Upper lobe of left lung (tissue), 6 donors: ENCODE measurements around the gene BABAM2. TPM values are rescaled to one million over a fixed set of nuclear protein-coding genes. Genes with fewer than 3 reads are reported as not detected.

Source experiments
- ATAC-seq, 2 donors: fragments of 200-7000 bp; cut with Tn5 transposase; one replicate each; pipeline ENCODE4 v1.9.1; 2022; ENCODE audit warnings: mild to moderate bottlenecking in 2 of 2, moderate library complexity in 2 of 2; ENCODE audit not compliant: low FRiP score in 2 of 2
- DNase-seq, 2 donors: peaks; one replicate each; pipeline ENCODE4 v3.0.0-alpha.2; 2019 to 2020
- H3K27ac ChIP-seq, 4 donors: fragments of 200-600 bp; sonication (generic); one replicate each; pipeline ENCODE4 v1.5.1; 2016 to 2019
- H3K27me3 ChIP-seq, 4 donors: fragments of 200-600 bp; sonication (generic); one replicate each; pipeline ENCODE4 v1.5.1; 2017 to 2019
- H3K36me3 ChIP-seq, 4 donors: fragments of 200-600 bp; sonication (generic); one replicate each; pipeline ENCODE4 v1.5.1; 2016 to 2019
- H3K4me1 ChIP-seq, 4 donors: fragments of 200-600 bp; sonication (generic); one replicate each; pipeline ENCODE4 v1.5.1; 2018 to 2019
- H3K4me3 ChIP-seq, 4 donors: fragments of 200-600 bp; sonication (generic); one replicate each; pipeline ENCODE4 v1.5.1; 2017 to 2019; ENCODE audit warnings: mild to moderate bottlenecking in 2 of 4, moderate library complexity in 1 of 4
- H3K9me3 ChIP-seq, 4 donors: fragments of 200-600 bp; sonication (generic); one replicate each; pipeline ENCODE4 v1.5.1; 2018 to 2019
- EP300 ChIP-seq, 4 donors: sonication (generic); formaldehyde crosslinking; IDR thresholded peaks; one replicate each; pipeline ENCODE4 v1.5.1; 2017; ENCODE audit warnings: antibody characterized with exemption in 4 of 4, control low read depth in 2 of 4
- POLR2A ChIP-seq, 4 donors: fragments of 450-650 bp; IDR thresholded peaks; one replicate each; pipeline ENCODE4 v1.5.1; 2016 to 2017; ENCODE audit warnings: antibody characterized with exemption in 4 of 4, mild to moderate bottlenecking in 2 of 4
- POLR2AphosphoS5 ChIP-seq, 2 donors: sonication (generic); formaldehyde crosslinking; IDR thresholded peaks; one replicate each; pipeline ENCODE4 v1.5.1; 2017; ENCODE audit warnings: antibody characterized with exemption in 2 of 2
- WGBS, 2 donors: methylation state at CpG; one replicate each; pipeline ENCODE4 v1.1.5; 2017 to 2018; 5-methylcytosine and 5-hydroxymethylcytosine counted together
- total RNA-seq, 6 donors: library from RNA; depleted of rRNA in 4 of 6; stranded (reverse); fragments of >200 nt in 4 of 6; gene quantifications; one replicate each; pipeline versions ENCODE4 v1.1.0 to v1.2.1, GENCODE V29; 2016 to 2021
- TF ChIP-seq, protein P1 (sequence below), 6 experiments: fragments of 450-650 bp in 4 of 6; fragments of 200-600 bp in 2 of 6; sonication (generic) in 2 of 6; IDR thresholded peaks; one replicate each; pipeline ENCODE4 v1.5.1; 2016 to 2019; ENCODE audit warnings: antibody characterized with exemption in 6 of 6
- donor health status: DM: no; HTN: no; CAD: no; lungs with moderate emphysema.
- donor health status: DM: no; HTN: yes; CAD: no; lungs with severe emphysema.

Gene BABAM2
- total RNA-seq, 6 donors from 2014 or later = 23.0 to 44.0 (median 38.2) TPM

DNA sequence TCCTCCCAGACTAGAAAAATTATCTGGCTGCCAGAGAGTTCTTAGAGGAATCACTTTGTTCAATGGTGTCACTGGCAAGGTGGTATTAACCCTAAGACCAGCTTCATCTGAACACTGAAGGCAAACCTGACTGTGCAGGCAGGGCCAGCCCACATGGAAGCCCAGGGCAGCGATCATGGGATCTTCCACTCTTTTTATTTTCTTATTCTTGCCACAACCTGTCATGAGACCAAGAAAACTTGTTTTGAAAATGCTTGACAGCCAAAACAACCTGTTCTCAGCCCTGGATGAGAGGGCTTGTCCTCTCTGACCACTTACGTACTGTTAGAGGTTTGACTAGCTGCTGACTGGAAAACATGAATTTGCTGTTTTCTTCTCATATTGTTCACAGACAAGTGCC, 426.9 kb downstream of the BABAM2 start:
- ATAC-seq (no peak), DNase-seq (no peak)
- Histone ChIP-seq H3K4me1 (no peaks in the 10 kb centered on the region), H3K4me3 (no peak overlapping the region), H3K9me3 (no peaks in the 10 kb centered on the region), H3K27me3 (no peaks in the 10 kb centered on the region), H3K27ac (no peak overlapping the region), H3K36me3 (peaks cover 0 to 5% (median 0%) of the 10 kb centered on the region in 4 donors)
- TF ChIP-seq POLR2AphosphoS5 (IDR thresholded peaks at IDR 0.05) (no peak), POLR2A (IDR thresholded peaks at IDR 0.05) (no peak), EP300 (IDR thresholded peaks at IDR 0.05) (no peak)
- TF ChIP-seq, protein P1, sequence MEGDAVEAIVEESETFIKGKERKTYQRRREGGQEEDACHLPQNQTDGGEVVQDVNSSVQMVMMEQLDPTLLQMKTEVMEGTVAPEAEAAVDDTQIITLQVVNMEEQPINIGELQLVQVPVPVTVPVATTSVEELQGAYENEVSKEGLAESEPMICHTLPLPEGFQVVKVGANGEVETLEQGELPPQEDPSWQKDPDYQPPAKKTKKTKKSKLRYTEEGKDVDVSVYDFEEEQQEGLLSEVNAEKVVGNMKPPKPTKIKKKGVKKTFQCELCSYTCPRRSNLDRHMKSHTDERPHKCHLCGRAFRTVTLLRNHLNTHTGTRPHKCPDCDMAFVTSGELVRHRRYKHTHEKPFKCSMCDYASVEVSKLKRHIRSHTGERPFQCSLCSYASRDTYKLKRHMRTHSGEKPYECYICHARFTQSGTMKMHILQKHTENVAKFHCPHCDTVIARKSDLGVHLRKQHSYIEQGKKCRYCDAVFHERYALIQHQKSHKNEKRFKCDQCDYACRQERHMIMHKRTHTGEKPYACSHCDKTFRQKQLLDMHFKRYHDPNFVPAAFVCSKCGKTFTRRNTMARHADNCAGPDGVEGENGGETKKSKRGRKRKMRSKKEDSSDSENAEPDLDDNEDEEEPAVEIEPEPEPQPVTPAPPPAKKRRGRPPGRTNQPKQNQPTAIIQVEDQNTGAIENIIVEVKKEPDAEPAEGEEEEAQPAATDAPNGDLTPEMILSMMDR (IDR thresholded peaks at IDR 0.05) = no peak
- 93 to 100% methylated on average over 2 of the region's 2 CpGs for WGBS, 2 donors

DNA sequence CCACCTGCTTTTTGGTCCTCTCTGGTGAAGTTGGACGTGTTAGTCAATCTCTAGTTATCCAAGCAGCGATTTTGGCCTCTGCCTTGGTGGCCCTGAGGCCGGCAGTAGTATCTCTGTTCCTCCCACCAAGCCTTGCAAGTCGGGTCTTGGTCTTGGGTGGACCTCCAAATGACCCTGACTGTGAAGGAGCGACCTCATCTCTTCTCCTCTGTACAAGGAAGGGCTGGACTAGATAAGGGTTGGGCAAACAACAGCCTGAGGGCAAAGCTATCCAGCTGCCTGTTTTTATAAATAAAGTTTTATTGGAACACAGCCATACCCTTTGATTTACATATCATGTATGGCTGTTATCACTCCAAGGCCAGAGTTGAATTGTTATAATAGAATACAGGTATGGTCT, 427.5 kb downstream of the BABAM2 start:
- 94 to 99% methylated on average over 5 of the region's 5 CpGs for whole genome bisulfite sequencing, 2 donors
- no peaks in the 10 kb centered on the region for H3K4me1 ChIP-seq
- no peak overlapping the region for H3K27ac ChIP-seq
- DNase-seq (no peak), ATAC-seq (no peak)
- no peaks in the 10 kb centered on the region for H3K9me3 ChIP-seq
- no peaks in the 10 kb centered on the region for H3K27me3 ChIP-seq
- H3K4me3 ChIP-seq = no peak overlapping the region
- TF ChIP-seq EP300 (IDR thresholded peaks at IDR 0.05) (no peak), POLR2AphosphoS5 (IDR thresholded peaks at IDR 0.05) (no peak), POLR2A (IDR thresholded peaks at IDR 0.05) (no peak)
- TF ChIP-seq, protein P1 (IDR thresholded peaks at IDR 0.05) = no peak
- H3K36me3 ChIP-seq = peaks cover 0 to 5% (median 0%) of the 10 kb centered on the region in 4 donors

DNA sequence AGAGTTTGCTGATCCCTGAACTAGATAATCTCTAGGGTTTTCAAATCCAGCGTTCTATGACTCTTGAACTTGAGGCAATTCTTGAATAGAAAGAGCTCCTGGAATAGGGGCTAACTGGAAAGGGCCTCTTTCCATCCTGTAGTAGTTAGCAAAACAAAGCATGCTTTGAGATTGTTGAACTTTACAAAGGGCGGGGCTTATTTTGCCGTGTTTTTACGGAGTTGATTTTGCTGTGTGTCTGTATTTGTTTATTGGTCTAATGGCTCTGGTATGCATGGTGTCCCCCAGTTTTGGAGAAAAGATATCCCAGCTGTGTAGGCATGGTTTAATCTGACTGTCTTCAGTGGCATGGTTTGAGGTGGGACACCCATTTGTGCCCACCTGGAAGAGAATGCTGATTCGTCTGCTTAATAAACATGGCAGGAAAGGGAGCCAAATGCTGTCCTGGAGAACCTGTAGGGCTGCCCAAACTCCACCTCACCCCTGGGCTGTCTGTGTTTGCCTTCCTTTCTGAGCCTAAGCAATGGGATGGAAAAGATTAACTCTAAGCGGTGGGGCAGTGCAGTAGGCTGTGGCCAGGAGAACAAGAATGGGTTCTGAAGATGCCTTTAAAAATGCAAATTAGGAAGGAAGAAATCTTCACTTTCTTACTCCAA, 428.1 kb downstream of the BABAM2 start:
- H3K36me3 ChIP-seq = peaks cover 0 to 5% (median 0%) of the 10 kb centered on the region in 4 donors
- H3K4me3 ChIP-seq = no peak overlapping the region
- ATAC-seq (no peak), DNase-seq (no peak)
- H3K9me3 ChIP-seq = no peaks in the 10 kb centered on the region
- no peak for TF ChIP-seq EP300 (IDR thresholded peaks at IDR 0.05)
- no peaks in the 10 kb centered on the region for H3K4me1 ChIP-seq
- WGBS, 2 donors = 79 to 91% methylated on average over 6 of the region's 6 CpGs
- H3K27me3 ChIP-seq = no peaks in the 10 kb centered on the region
- H3K27ac ChIP-seq = no peak overlapping the region

DNA sequence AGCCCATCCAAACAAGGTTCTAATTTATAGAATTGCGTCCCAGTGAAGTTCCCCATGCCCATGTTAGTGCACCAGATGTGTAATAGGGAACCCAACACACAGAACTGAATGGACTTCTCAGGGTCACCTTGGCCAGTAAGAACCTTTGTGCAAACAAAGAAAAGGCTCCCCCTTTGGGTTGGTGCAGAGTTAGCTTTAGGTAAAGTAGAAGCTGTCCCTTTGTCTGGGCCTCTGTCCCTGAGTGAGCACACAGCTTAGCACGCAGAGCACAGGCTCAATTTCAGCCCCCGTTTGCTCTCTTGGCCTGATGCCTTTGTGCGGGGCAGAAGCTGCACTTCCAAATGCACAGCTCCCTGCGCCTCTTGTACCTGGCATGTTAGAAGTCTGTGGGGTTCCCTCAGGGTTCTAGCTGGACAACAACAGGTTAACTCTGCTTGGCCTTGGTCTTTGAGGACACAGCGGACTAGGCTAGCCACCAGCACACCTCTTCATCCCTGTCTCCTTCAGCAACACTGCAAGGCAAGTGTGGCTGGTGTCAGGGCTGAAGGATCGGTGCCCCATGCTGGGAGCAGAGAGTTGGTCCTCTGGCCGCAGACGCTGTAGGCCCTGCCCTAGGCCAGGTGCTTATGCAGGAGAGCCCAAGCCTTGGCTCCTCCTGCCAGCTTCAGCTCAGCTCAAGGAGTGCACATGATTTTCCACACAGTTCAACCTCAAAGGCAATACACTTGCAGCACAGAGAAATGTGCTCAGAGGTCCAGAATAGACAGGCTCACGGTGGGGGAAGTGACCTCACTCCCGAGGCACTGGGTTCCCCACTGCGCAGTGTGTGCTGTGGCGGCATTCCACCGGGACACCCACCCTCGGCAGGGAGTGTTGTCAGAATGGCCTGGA, 428.8 kb downstream of the BABAM2 start:
- Histone ChIP-seq H3K27ac (no peak overlapping the region), H3K4me3 (no peak overlapping the region), H3K36me3 (peaks cover 0 to 5% (median 0%) of the 10 kb centered on the region in 4 donors), H3K27me3 (no peaks in the 10 kb centered on the region), H3K9me3 (no peaks in the 10 kb centered on the region), H3K4me1 (no peaks in the 10 kb centered on the region)
- TF ChIP-seq POLR2AphosphoS5 (IDR thresholded peaks at IDR 0.05) (no peak), EP300 (IDR thresholded peaks at IDR 0.05) (no peak), POLR2A (IDR thresholded peaks at IDR 0.05) (no peak)
- TF ChIP-seq, protein P1 (IDR thresholded peaks at IDR 0.05) = no peak
- DNase-seq (peak in 1 of 2 donors; percentile 32), ATAC-seq (peak in 1 of 2 donors; percentile 55)
- 87 to 91% methylated on average over 14 to 15 of the region's 15 CpGs for WGBS, 2 donors

DNA sequence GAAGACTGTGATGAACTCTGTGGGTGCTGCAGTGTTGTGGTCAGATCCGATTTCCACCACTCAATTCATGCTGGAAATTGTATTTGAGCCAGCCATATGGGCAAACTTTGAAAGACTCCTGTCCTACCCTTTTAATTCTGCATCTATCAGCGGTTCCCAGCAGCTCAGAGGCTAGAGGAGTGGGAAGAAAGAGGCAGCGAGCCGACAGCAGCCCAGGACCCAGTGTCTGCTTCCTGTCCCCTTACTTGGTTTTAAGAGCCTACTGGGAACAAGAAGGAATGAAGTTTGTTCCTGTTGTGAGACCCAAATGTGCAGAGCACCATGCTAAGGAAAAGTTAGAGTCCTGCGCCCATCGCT, 429.5 kb downstream of the BABAM2 start:
- 92 to 93% methylated on average over 6 of the region's 6 CpGs for WGBS, 2 donors
- no peak for DNase-seq

More for the DNA sequence above, 429.5 kb downstream of the BABAM2 start:
- no peak overlapping the region for H3K4me3 ChIP-seq
- H3K4me1 ChIP-seq = no peaks in the 10 kb centered on the region
- no peaks in the 10 kb centered on the region for H3K9me3 ChIP-seq
- no peak for ATAC-seq
- no peak overlapping the region for H3K27ac ChIP-seq
- TF ChIP-seq POLR2A (IDR thresholded peaks at IDR 0.05) (no peak), EP300 (IDR thresholded peaks at IDR 0.05) (no peak), POLR2AphosphoS5 (IDR thresholded peaks at IDR 0.05) (no peak)
- TF ChIP-seq, protein P1 (IDR thresholded peaks at IDR 0.05) = no peak
- peaks cover 0 to 5% (median 0%) of the 10 kb centered on the region in 4 donors for H3K36me3 ChIP-seq
- no peaks in the 10 kb centered on the region for H3K27me3 ChIP-seq
